Upper lobe of left lung (tissue), 4 donors: ENCODE data around the gene GET3.

Experiments used
- EP300 ChIP-seq, 4 donors: sonication (generic); formaldehyde crosslinking; IDR thresholded peaks; one replicate each; pipeline ENCODE4 v1.5.1; 2017; ENCODE audit warnings: antibody characterized with exemption in 4 of 4, control low read depth in 2 of 4
- POLR2AphosphoS5 ChIP-seq, 2 donors: sonication (generic); formaldehyde crosslinking; IDR thresholded peaks; one replicate each; pipeline ENCODE4 v1.5.1; 2017; ENCODE audit warnings: antibody characterized with exemption in 2 of 2
- TF ChIP-seq, protein P1 (sequence below), 6 experiments: fragments of 450-650 bp in 4 of 6; fragments of 200-600 bp in 2 of 6; sonication (generic) in 2 of 6; IDR thresholded peaks; one replicate each; pipeline ENCODE4 v1.5.1; 2016 to 2019; ENCODE audit warnings: antibody characterized with exemption in 6 of 6

DNA sequence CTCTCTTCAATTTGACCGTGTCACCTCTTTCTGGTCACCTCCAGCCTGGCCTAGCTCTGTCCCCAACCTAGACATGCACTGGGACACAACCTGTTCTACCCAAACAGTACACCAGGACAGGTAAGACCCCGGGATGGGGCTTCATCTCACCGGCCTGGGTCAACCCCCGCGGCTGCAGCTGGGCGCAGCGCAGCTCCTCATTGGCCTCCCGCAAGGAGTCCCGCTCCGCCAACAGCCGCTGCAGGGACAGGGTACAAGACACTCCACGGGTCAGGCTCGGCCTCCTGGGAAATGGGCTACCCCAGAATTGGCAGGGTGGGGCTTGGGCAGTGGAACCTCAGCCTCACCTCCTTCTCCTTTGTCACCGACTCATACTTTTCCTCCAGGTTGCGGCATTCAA lies 30.4 kb downstream of the GET3 start:
- TF ChIP-seq EP300 (IDR thresholded peaks at IDR 0.05) (no peak), POLR2AphosphoS5 (IDR thresholded peaks at IDR 0.05) (no peak)
- TF ChIP-seq, protein P1, sequence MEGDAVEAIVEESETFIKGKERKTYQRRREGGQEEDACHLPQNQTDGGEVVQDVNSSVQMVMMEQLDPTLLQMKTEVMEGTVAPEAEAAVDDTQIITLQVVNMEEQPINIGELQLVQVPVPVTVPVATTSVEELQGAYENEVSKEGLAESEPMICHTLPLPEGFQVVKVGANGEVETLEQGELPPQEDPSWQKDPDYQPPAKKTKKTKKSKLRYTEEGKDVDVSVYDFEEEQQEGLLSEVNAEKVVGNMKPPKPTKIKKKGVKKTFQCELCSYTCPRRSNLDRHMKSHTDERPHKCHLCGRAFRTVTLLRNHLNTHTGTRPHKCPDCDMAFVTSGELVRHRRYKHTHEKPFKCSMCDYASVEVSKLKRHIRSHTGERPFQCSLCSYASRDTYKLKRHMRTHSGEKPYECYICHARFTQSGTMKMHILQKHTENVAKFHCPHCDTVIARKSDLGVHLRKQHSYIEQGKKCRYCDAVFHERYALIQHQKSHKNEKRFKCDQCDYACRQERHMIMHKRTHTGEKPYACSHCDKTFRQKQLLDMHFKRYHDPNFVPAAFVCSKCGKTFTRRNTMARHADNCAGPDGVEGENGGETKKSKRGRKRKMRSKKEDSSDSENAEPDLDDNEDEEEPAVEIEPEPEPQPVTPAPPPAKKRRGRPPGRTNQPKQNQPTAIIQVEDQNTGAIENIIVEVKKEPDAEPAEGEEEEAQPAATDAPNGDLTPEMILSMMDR (IDR thresholded peaks at IDR 0.05), result no peak
